ENCODE results near the gene APOC1.
"Not testable (repeated sequence)": the region's sequence is repeated elsewhere in the genome, so short reads cannot be mapped to it uniquely, and the experiment has no call there.

Gene APOC1

GRCh38 chr19:44924243-44924725 is 9.9 kb downstream of the APOC1 start:
- DNase-seq: no peak

GRCh38 chr19:44925114-44925891 is 10.9 kb downstream of the APOC1 start:
- DNase-seq: no peak

DNA sequence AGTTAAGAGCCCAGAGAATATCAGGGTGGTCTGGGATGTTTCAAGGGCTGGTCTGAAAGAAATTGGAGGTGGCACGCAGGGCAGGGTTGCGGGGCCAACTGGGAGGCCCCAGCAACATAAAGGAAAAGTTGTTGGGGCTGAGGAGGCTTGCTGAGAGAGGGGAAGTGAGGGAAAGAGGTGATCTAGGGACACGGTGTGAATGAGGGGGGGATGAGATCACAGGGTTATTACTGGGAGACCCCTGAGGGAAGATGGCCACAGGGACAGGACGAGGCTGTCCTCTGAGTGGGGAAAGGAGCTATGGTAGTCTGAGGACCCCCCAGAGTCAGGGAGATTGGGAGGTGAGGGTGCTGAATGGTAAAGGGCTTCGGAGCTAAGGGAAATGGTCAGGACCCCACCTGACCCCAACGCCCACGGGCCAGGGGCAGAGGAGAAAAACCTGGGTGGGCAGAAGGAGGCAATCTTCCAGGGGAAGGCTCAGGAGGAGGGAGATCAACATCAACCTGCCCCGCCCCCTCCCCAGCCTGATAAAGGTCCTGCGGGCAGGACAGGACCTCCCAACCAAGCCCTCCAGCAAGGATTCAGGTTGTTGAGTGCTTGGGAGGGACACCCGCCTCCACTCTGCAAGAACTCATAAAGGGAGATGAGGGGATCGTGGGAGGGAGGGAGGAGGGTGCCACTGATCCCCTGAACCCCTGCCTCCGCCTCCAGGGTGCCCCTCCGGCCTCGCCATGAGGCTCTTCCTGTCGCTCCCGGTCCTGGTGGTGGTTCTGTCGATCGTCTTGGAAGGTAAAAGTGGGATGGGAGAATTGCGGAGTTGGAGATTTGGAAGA is 12.1 kb downstream of the APOC1 start:
- DNase-seq: not testable (repeated sequence)

DNA sequence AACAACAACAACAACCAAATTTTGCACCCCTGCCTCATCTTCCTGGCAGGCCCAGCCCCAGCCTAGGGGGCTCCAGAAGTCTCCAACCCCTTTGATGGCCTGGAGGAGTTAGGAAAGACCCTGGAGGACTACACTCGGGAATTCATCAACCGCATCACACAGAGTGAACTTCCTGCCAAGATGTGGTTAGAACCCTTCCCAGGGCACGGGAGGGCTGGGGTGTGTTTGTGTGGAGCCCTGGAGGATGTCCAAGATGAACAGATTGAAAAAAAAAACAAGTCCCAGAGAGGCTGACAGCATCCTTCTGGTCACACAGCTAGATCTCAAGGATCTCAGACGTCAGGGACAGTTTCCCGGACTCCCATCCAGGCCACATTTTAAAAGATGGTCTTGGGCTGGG is 13.3 kb downstream of the APOC1 start:
- no peak for DNase-seq

GRCh38 chr19:44930088-44930487 is 15.7 kb downstream of the APOC1 start:
- no peak for DNase-seq

DNA sequence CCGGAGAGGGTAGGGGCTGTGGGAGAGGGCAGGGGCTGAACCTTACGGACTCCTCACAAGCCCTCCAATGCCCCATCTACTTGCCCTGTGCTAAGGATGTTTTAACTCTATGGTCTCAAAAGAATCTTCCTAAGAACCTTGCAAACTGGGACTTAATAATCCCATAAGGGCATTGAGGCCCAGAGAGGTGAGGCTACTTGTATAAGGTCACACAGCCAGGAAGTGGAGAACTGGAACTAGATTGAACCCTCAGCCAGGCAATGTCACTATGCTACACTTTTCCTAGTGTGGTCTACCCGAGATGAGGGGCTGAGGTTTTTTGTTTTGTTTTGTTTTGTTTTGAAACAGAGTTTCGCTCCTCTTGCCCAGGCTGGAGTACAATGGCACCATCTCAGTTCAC is 17.1 kb downstream of the APOC1 start:
- no peak for DNase-seq

DNA sequence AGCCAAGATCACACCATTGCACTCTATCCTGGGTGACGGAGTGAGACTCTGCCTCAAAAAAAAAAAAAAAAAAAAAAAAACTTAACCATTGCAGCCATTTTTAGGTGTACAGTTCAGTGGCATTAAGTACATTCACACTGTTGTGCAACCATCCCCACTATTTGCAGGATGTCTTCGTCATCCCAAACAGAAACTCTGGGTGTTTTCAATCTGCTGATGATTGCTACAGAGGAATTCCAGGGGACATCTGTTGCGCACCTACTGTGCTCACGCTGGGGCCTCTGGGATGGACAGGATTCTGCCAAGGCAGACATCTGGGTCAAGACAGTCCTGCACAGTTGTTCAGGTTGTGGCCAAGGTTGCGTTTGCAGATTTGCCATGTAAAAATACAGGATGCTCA is 25.3 kb downstream of the APOC1 start:
- no peak for DNase-seq

GRCh38 chr19:44942067-44942571 is 27.7 kb downstream of the APOC1 start, which contains the start of gene APOC4:
Gene APOC4 (plus strand): TSS chr19:44942237. CDS start chr19:44942278, 41 bp downstream.
- DNase-seq: no peak

DNA sequence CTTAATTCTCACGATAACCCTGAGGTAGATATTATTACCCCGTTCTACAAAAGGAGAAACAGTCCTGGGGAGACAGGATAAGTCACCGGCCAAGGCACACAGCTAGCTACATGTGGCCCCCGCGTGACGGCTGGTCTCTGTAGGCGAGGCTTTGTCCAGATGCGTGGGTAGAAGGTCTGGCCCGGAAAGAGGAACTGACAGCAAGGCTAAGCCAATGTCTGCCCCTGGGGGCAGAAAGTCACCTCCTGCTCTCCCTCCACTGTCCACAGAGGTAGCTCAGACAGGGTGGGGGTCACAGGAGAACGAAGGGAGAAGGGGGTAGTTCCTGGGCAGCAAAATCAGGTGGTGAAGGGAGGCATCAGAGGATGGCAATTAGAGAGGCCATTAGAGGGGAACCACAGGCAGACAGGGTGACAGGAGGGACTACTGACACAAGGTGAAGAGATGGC is 29.4 kb downstream of the APOC1 start:
- no peak for DNase-seq

GRCh38 chr19:44947041-44947581 is 32.7 kb downstream of the APOC1 start:
- no peak for DNase-seq

- DNase-seq: no peak
Measured at GRCh38 chr19:44948237-44948636, 33.8 kb downstream of the APOC1 start.

DNA sequence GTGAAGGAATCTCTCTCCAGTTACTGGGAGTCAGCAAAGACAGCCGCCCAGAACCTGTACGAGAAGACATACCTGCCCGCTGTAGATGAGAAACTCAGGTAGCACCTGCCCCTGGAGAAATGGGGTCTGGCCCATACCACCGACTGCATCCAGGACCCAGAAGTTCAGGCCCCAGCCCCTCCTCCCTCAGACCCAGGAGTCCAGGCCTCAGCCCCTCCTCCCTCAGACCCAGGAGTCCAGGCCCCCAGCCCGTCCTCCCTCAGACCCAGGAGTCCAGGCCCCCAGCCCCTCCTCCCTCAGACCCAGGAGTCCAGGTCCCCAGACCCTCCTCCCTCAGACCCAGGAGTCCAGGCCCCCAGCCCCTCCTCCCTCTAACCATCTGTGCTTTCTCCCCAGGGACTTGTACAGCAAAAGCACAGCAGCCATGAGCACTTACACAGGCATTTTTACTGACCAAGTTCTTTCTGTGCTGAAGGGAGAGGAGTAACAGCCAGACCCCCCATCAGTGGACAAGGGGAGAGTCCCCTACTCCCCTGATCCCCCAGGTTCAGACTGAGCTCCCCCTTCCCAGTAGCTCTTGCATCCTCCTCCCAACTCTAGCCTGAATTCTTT is 34.5 kb downstream of the APOC1 start:
- DNase-seq: no peak

DNA sequence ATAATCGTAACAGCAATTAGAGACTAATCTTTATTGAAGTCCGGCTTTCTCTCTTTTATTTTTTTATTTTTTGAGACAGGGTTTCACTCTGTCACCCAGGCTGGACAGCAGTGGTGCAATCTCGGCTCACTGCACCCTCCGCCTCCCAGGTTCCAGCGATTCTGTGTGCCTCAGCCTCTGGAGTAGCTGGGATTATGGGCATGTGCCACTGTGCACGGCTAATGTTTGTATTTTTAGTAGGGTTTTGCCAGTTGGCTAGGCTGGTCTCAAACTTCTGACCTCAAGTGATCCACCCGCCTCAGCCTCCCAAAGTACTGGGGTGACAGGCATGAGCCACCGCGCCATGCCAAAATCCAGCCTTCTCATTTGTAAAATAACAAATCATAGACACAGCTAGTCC is 35.1 kb downstream of the APOC1 start:
- no peak for DNase-seq

GRCh38 chr19:44951179-44952159 is 37.1 kb downstream of the APOC1 start:
- DNase-seq: peak; percentile 29

GRCh38 chr19:44954278-44954648 is 39.9 kb downstream of the APOC1 start:
- no peak for DNase-seq

GRCh38 chr19:44954649-44955504 is 40.5 kb downstream of the APOC1 start, which contains the start of gene CLPTM1:
Gene CLPTM1 (plus strand): TSS chr19:44955380. CDS start chr19:44955396, 16 bp downstream.
- DNase-seq: peak; percentile 96

- no peak for DNase-seq
Measured at GRCh38 chr19:44955505-44956439, 41.4 kb downstream of the APOC1 start.

DNA sequence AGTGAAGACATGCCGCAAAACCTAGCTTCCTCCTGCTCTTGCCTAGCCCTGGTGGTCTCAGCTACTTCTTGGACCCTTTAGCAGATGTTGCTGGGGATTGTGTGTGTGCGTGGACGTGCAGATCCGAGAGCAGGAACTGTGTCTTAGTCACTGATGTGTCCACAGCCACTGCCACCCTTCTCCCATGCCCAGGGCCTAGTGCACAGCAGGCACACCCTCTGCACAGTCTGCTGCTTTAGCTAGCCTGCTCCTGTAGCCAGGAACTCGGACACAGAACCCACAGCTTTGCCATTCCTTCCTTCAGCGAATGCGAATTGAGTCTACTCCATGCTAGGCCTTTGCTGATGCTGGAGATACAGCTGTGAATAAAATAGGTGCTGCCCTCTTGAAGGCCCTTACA is 43.1 kb downstream of the APOC1 start:
- DNase-seq: no peak

GRCh38 chr19:44958090-44958489 is 43.7 kb downstream of the APOC1 start:
- DNase-seq: no peak
